ENCODE data around the gene NFYC.
A peak's percentile ranks its signal among the peaks of the same experiment; 100 is the strongest.

The NFYC gene

DNA sequence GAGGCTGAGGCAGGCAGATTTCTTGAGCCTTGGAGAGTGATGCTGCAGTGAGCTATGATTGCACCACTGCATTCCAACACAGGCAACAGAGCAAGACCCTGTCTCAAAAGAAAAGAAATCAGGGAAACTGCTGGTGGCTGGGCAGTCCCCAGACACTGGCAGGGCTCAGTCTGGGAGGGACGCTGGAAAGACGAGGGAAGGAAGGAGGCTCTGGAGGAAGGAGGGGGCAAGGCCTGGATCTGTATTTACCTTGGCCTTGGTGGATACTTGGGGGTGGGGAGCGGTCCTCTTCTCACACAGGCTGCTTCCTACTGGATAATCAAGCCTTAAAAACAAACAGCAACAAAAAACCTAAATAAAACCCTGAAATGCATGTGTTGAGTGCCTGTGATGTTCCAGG lies 116.5 kb downstream of the NFYC start (continued):
- no peak for TF ChIP-seq ZNF560 (tag by site-specific recombination; IDR thresholded peaks at IDR 0.05; ENCODE audit: borderline replicate concordance)
- TF ChIP-seq ZNF501 (tag by site-specific recombination; IDR thresholded peaks at IDR 0.05): no peak
- TF ChIP-seq HOXA7 (CRISPR knock-in tag; IDR thresholded peaks at IDR 0.05; ENCODE audit: borderline replicate concordance): no peak
- TF ChIP-seq ZNF354C (tag by site-specific recombination; IDR thresholded peaks at IDR 0.05; ENCODE audit: borderline replicate concordance, low read depth): no peak
- no peak for TF ChIP-seq ZNF626 (tag by site-specific recombination; IDR thresholded peaks at IDR 0.05)

- Histone ChIP-seq H3K27ac (ENCODE audit: extremely low read depth, low read depth, low read length) (no peak overlapping the region), H3K4me1 (ENCODE audit: control insufficient read depth, insufficient read depth, low read length) (no peaks in the 10 kb centered on the region), H3K9me3 (ENCODE audit: control insufficient read depth, insufficient read depth, low read depth, low read length) (no peaks in the 10 kb centered on the region), H3K4me3 (ENCODE audit: low read depth, low read length) (no peak overlapping the region), H3K36me3 (ENCODE audit: control insufficient read depth in 2 of 2, insufficient read depth in 1 of 2, low read length in 2 of 2) (no peaks in the 10 kb centered on the region)
- ChIA-PET POLR2A (no interaction called here), CTCF (interaction anchor here (0.6 to 0.7 kb wide), 2 partner anchors 377 to 470 kb away, joined by 3 to 4 read pairs; no protein-coding TSS in a partner anchor)
- TF ChIP-seq, protein P1, sequence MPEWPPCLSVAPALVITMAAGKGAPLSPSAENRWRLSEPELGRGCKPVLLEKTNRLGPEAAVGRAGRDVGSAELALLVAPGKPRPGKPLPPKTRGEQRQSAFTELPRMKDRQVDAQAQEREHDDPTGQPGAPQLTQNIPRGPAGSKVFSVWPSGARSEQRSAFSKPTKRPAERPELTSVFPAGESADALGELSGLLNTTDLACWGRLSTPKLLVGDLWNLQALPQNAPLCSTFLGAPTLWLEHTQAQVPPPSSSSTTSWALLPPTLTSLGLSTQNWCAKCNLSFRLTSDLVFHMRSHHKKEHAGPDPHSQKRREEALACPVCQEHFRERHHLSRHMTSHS (tag by site-specific recombination; IDR thresholded peaks at IDR 0.05): no peak
- no peak for TF ChIP-seq ATF2 (tag by site-specific recombination; IDR thresholded peaks at IDR 0.05; ENCODE audit: low read depth)
- no peak for TF ChIP-seq ZNF155 (tag by site-specific recombination; IDR thresholded peaks at IDR 0.05)
- no peak for TF ChIP-seq ZIC2 (tag by site-specific recombination; IDR thresholded peaks at IDR 0.05)
- TF ChIP-seq ZSCAN30 (tag by site-specific recombination; IDR thresholded peaks at IDR 0.05): no peak
- peak; percentile 93 for TF ChIP-seq EGR2 (tag by site-specific recombination; IDR thresholded peaks at IDR 0.05; ENCODE audit: low read depth)
- TF ChIP-seq ZFHX2 (tag by site-specific recombination; conservative IDR thresholded peaks at IDR 0.05): peak; percentile 88
- TF ChIP-seq ZFP41 (tag by site-specific recombination; IDR thresholded peaks at IDR 0.05; ENCODE audit: borderline replicate concordance): no peak
Observed at GRCh38 chr1:40808444-40808843, 116.9 kb downstream of the NFYC start.

GRCh38 chr1:40808909-40809308 lies 117.4 kb downstream of the NFYC start:
- POLR2A ChIA-PET: no interaction called here
- Histone ChIP-seq H3K27ac (ENCODE audit: extremely low read depth, low read depth, low read length) (no peak overlapping the region), H3K9me3 (ENCODE audit: control insufficient read depth, insufficient read depth, low read depth, low read length) (no peaks in the 10 kb centered on the region), H3K4me1 (ENCODE audit: control insufficient read depth, insufficient read depth, low read length) (no peaks in the 10 kb centered on the region), H3K36me3 (ENCODE audit: control insufficient read depth in 2 of 2, insufficient read depth in 1 of 2, low read length in 2 of 2) (no peaks in the 10 kb centered on the region), H3K4me3 (ENCODE audit: low read depth, low read length) (no peak overlapping the region)
- CTCF ChIA-PET: interaction anchor here (0.6 to 0.7 kb wide), 2 partner anchors 377 to 470 kb away, joined by 3 to 4 read pairs; no protein-coding TSS in a partner anchor
- no peak for TF ChIP-seq PRDM10 (tag by site-specific recombination; IDR thresholded peaks at IDR 0.05)
- TF ChIP-seq, protein P2, sequence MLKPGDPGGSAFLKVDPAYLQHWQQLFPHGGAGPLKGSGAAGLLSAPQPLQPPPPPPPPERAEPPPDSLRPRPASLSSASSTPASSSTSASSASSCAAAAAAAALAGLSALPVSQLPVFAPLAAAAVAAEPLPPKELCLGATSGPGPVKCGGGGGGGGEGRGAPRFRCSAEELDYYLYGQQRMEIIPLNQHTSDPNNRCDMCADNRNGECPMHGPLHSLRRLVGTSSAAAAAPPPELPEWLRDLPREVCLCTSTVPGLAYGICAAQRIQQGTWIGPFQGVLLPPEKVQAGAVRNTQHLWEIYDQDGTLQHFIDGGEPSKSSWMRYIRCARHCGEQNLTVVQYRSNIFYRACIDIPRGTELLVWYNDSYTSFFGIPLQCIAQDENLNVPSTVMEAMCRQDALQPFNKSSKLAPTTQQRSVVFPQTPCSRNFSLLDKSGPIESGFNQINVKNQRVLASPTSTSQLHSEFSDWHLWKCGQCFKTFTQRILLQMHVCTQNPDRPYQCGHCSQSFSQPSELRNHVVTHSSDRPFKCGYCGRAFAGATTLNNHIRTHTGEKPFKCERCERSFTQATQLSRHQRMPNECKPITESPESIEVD (tag by site-specific recombination; IDR thresholded peaks at IDR 0.05): no peak
- no peak for TF ChIP-seq ZBTB21 (tag by site-specific recombination; IDR thresholded peaks at IDR 0.05)
- TF ChIP-seq ZNF391 (tag by site-specific recombination; IDR thresholded peaks at IDR 0.05; ENCODE audit: borderline replicate concordance, low read depth): no peak
- TF ChIP-seq ZNF600 (tag by site-specific recombination; IDR thresholded peaks at IDR 0.05): no peak
- TF ChIP-seq ZNF26 (tag by site-specific recombination; IDR thresholded peaks at IDR 0.05): no peak
- no peak for TF ChIP-seq ZNF239 (tag by site-specific recombination; IDR thresholded peaks at IDR 0.05)
- TF ChIP-seq, protein P3, sequence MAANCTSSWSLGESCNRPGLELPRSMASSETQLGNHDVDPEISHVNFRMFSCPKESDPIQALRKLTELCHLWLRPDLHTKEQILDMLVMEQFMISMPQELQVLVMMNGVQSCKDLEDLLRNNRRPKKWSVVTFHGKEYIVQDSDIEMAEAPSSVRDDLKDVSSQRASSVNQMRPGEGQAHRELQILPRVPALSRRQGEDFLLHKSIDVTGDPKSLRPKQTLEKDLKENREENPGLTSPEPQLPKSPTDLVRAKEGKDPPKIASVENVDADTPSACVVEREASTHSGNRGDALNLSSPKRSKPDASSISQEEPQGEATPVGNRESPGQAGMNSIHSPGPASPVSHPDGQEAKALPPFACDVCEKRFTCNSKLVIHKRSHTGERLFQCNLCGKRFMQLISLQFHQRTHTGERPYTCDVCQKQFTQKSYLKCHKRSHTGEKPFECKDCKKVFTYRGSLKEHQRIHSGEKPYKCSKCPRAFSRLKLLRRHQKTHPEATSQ (tag by site-specific recombination; IDR thresholded peaks at IDR 0.05): no peak

Data from HEK293 (cell line).